Gastroesophageal sphincter (tissue), 4 donors: ENCODE measurements around the gene OXSR1. TPM values are rescaled to one million over a fixed set of nuclear protein-coding genes. Genes with fewer than 3 reads are reported as not detected.

Experiments
- ATAC-seq: fragments of 150-250 bp; one replicate; pipeline ENCODE4 v1.9.1; 2016; ENCODE audit warnings: mild to moderate bottlenecking, moderate library complexity
- H3K27ac ChIP-seq, 4 donors: fragments of 200-600 bp; sonication (generic) in 3 of 4; 1 replicate in 3 of 4; 2 replicates in 1 of 4; pipeline ENCODE4 v1.5.1; 2016 to 2019
- H3K27me3 ChIP-seq: fragments of 200-600 bp; sonication (generic); one replicate; pipeline ENCODE4 v1.5.1; 2019
- H3K36me3 ChIP-seq, 2 donors: fragments of 200-600 bp; sonication (generic); one replicate each; pipeline ENCODE4 v1.5.1; 2019; ENCODE audit warnings: control low read depth in 1 of 2
- H3K4me1 ChIP-seq, 3 donors: fragments of 200-600 bp; sonication (generic); 1 replicate in 2 of 3; 2 replicates in 1 of 3; pipeline ENCODE4 v1.5.1; 2016 to 2019; ENCODE audit warnings: control low read depth in 2 of 3
- H3K4me3 ChIP-seq, 2 donors: fragments of 200-600 bp; sonication (generic); one replicate each; pipeline ENCODE4 v1.5.1; 2019; ENCODE audit warnings: mild to moderate bottlenecking in 1 of 2, moderate library complexity in 1 of 2
- H3K9me3 ChIP-seq, 3 donors: fragments of 200-600 bp; sonication (generic); one replicate each; pipeline ENCODE4 v1.5.1; 2017 to 2019; ENCODE audit warnings: control low read depth in 2 of 3
- EP300 ChIP-seq: sonication (generic); formaldehyde crosslinking; IDR thresholded peaks from one replicate; pipeline ENCODE4 v1.6.1; 2017; ENCODE audit warnings: antibody characterized with exemption, mild to moderate bottlenecking
- POLR2A ChIP-seq, 2 donors: fragments of 450-650 bp; IDR thresholded peaks; one replicate each; pipeline ENCODE4 v1.6.1; 2017; ENCODE audit warnings: antibody characterized with exemption in 2 of 2, mild to moderate bottlenecking in 2 of 2, moderate library complexity in 1 of 2
- POLR2AphosphoS5 ChIP-seq: sonication (generic); formaldehyde crosslinking; IDR thresholded peaks from one replicate; pipeline ENCODE4 v1.6.1; 2017; ENCODE audit warnings: antibody characterized with exemption
- WGBS, 2 donors: methylation state at CpG; one replicate each; pipeline ENCODE4 v1.1.5; 2018; ENCODE audit warnings: low coverage in 1 of 2; 5-methylcytosine and 5-hydroxymethylcytosine counted together
- total RNA-seq, 4 donors: library from RNA; depleted of rRNA; stranded (reverse); fragments of >200 nt; gene quantifications; one replicate each; pipeline ENCODE4 v1.1.0, GENCODE V29; 2016
- TF ChIP-seq, protein P1 (sequence below), 4 experiments: fragments of 200-600 bp in 2 of 4; fragments of 450-650 bp in 2 of 4; sonication (generic) in 1 of 4; IDR thresholded peaks; one replicate each; pipeline ENCODE4 v1.5.1; 2017 to 2019; ENCODE audit warnings: antibody characterized with exemption in 4 of 4, mild to moderate bottlenecking in 2 of 4, moderate library complexity in 2 of 4

OXSR1 gene
- total RNA-seq, 4 donors from 2014 or later, result 29.5 to 41.0 (median 34.3) TPM

DNA sequence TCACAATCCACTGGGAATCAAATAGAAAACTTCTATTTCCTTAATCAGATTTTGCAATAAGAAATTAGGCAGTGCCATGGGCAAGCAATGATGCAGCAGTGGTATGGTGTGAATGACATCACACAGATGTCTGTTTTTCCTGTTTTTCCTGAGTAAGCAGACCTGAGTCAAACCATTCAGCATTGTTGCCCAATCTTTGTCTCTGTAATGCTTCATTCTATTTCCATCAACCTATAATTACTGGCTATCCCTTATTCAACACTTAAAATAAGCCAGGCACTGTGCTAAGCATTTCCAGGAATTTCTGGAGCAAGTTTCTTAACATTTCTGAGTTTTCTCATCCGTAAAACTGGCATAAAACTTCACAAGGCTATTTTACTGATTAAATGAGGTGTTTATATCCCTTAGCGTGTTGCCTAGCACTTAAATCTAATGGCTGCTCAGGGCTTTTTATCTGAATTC, 11.3 kb upstream of the OXSR1 start:
- peak; percentile 62 for ATAC-seq
- Histone ChIP-seq H3K4me1 (no peaks in the 10 kb centered on the region), H3K27me3 (no peaks in the 10 kb centered on the region), H3K4me3 (no peak overlapping the region), H3K27ac (no peak overlapping the region), H3K9me3 (no peaks in the 10 kb centered on the region), H3K36me3 (no peaks in the 10 kb centered on the region)
- TF ChIP-seq, protein P1, sequence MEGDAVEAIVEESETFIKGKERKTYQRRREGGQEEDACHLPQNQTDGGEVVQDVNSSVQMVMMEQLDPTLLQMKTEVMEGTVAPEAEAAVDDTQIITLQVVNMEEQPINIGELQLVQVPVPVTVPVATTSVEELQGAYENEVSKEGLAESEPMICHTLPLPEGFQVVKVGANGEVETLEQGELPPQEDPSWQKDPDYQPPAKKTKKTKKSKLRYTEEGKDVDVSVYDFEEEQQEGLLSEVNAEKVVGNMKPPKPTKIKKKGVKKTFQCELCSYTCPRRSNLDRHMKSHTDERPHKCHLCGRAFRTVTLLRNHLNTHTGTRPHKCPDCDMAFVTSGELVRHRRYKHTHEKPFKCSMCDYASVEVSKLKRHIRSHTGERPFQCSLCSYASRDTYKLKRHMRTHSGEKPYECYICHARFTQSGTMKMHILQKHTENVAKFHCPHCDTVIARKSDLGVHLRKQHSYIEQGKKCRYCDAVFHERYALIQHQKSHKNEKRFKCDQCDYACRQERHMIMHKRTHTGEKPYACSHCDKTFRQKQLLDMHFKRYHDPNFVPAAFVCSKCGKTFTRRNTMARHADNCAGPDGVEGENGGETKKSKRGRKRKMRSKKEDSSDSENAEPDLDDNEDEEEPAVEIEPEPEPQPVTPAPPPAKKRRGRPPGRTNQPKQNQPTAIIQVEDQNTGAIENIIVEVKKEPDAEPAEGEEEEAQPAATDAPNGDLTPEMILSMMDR (IDR thresholded peaks at IDR 0.05), result no peak
- TF ChIP-seq POLR2AphosphoS5, result peak; percentile 50
- 31 to 90% methylated on average over 2 of the region's 2 CpGs for WGBS, 2 donors

DNA sequence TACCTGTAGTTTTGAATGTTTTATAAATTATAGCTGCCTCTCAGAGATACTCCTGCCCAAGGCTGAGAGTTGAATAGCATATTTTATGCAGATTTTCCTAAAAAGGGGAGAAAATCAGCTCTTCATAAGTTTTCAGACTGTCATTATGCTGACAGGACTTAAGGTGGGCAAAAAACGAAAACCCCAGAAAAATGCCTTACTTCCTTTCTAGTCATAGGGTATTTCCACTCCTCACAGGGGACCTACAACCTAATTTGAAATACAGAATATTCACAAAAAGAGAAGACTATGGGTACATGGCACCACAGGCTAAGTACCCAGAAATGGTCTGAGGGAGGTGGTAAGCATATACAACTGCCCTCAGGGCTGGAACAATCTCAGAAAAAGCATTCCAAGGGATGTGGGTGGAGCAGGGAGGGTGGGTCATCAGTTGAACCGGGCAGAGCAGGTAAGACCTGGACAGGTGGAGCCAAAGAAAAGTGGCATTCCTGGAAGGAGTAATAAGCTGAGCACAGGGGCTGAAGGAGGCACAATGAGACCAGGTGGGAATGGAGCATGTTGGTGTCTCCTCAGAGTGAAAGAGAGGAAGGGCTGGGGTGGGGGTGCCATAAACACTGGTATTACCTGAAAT, 10.6 kb upstream of the OXSR1 start:
- H3K4me3 ChIP-seq, result no peak overlapping the region
- H3K36me3 ChIP-seq, result no peaks in the 10 kb centered on the region
- no peak for ATAC-seq
- 53 to 73% methylated on average over 2 of the region's 2 CpGs for WGBS, 2 donors
- TF ChIP-seq EP300 (no peak), POLR2AphosphoS5 (no peak), POLR2A (IDR thresholded peaks at IDR 0.05) (no peak)
- TF ChIP-seq, protein P1 (IDR thresholded peaks at IDR 0.05), result no peak
- H3K27me3 ChIP-seq, result no peaks in the 10 kb centered on the region
- H3K4me1 ChIP-seq, result no peaks in the 10 kb centered on the region
- H3K9me3 ChIP-seq, result no peaks in the 10 kb centered on the region
- no peak overlapping the region for H3K27ac ChIP-seq

DNA sequence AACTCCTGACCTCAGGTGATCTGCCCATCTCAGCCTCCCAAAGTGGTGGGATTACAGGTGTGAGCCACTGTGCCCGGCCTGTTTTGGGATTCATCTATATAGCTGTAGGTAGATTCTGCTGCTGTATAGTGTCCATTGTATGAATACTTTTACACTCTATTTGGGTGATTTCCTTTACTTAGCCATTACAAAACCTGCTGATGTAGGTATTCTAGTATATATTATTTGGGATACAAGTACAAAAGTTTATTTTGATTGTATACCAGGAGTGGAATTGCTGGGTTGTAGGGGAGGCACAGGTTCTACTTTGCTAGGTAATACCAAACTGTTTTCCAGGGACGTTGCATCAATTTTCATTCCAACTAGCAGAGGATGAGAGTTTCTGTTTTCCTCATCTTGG, 9.5 kb upstream of the OXSR1 start:
- H3K4me1 ChIP-seq, result no peaks in the 10 kb centered on the region
- H3K27me3 ChIP-seq, result no peaks in the 10 kb centered on the region
- 79 to 90% methylated on average over 1 to 2 of the region's 2 CpGs for WGBS, 2 donors
- no peak overlapping the region for H3K27ac ChIP-seq
- H3K36me3 ChIP-seq, result no peaks in the 10 kb centered on the region
- H3K4me3 ChIP-seq, result no peak overlapping the region
- no peaks in the 10 kb centered on the region for H3K9me3 ChIP-seq
- ATAC-seq, result no peak
- TF ChIP-seq, protein P1 (IDR thresholded peaks at IDR 0.05), result no peak
- TF ChIP-seq POLR2A (IDR thresholded peaks at IDR 0.05) (no peak), POLR2AphosphoS5 (no peak), EP300 (no peak)

DNA sequence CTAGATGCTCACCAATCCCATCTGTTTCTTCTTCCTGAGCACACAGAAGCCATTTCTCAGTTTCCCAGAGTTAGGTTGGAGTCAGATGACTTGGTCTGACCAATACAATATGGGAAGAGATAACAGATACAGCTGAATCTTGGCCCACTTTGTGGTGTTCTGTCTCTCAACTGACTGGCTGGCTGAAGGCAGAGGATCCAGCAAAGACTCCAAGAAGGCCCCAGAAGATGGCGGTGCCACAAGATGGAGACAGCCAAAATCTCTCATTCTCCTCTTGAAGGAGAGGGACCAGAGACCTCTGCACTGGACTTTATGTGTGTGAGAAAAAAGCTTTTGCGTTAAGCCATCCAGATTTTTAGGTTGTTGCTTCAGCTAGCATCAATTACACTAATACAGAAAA, 8.2 kb upstream of the OXSR1 start:
- no peak overlapping the region for H3K4me3 ChIP-seq
- H3K27ac ChIP-seq, result no peak overlapping the region
- H3K27me3 ChIP-seq, result no peaks in the 10 kb centered on the region
- no peak for ATAC-seq
- H3K9me3 ChIP-seq, result no peaks in the 10 kb centered on the region
- no peak for TF ChIP-seq POLR2A (IDR thresholded peaks at IDR 0.05)
- TF ChIP-seq EP300, result no peak
- TF ChIP-seq, protein P1 (IDR thresholded peaks at IDR 0.05), result no peak
- TF ChIP-seq POLR2AphosphoS5, result no peak
- H3K4me1 ChIP-seq, result no peaks in the 10 kb centered on the region
- 80 to 90% methylated on average over 1 to 2 of the region's 2 CpGs for WGBS, 2 donors
- H3K36me3 ChIP-seq, result no peaks in the 10 kb centered on the region

DNA sequence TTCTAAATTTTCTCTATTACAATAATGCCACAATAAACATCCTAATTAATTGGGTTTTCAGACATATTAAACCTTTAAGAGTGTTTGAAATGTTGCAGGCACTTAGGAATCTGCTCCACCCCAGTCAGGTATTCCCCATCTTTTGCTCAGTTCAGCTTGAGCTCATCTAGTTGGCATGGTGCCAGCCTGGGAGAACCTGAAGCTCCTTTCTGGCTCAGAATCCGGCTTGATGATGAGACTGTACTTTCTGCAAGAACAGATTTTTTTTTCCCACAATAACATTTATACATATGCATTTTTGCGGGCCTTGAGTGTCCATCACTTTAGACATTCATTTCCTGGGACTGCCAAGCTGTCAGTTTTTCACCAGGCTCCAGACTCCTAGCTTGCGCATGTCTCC, 7.7 kb upstream of the OXSR1 start:
- no peaks in the 10 kb centered on the region for H3K4me1 ChIP-seq
- H3K27me3 ChIP-seq, result no peaks in the 10 kb centered on the region
- H3K27ac ChIP-seq, result no peak overlapping the region
- no peak overlapping the region for H3K4me3 ChIP-seq
- no peaks in the 10 kb centered on the region for H3K36me3 ChIP-seq
- WGBS, 2 donors, result 63 to 78% methylated on average over 3 of the region's 3 CpGs
- no peak for ATAC-seq
- H3K9me3 ChIP-seq, result no peaks in the 10 kb centered on the region
- TF ChIP-seq EP300 (no peak), POLR2AphosphoS5 (no peak)
